GM12872 (cell line): ENCODE measurements around the gene HSP90AB1.
A peak's percentile ranks its signal among the peaks of the same experiment; 100 is the strongest.

Experiments used
- CTCF ChIP-seq: IDR thresholded peaks from 3 replicates; pipeline ENCODE4 v1.5.1; 2011; ENCODE audit warnings: low read depth, mild to moderate bottlenecking, low read length, moderate library complexity; ENCODE audit not compliant: insufficient read depth

HSP90AB1 gene

GRCh38 chr6:44260451-44261297, 13.8 kb downstream of the HSP90AB1 start:
- no peak for TF ChIP-seq CTCF

- no peak for TF ChIP-seq CTCF
Measured at GRCh38 chr6:44261581-44261980, 14.7 kb downstream of the HSP90AB1 start.

- no peak for TF ChIP-seq CTCF
Measured at GRCh38 chr6:44262467-44263353, 15.8 kb downstream of the HSP90AB1 start.

- TF ChIP-seq CTCF = no peak
Measured at GRCh38 chr6:44263354-44264100, 16.6 kb downstream of the HSP90AB1 start.

GRCh38 chr6:44264154-44265006, 17.5 kb downstream of the HSP90AB1 start:
- TF ChIP-seq CTCF = no peak

GRCh38 chr6:44265007-44265721, 18.3 kb downstream of the HSP90AB1 start, which contains the start of gene NFKBIE:
NFKBIE (minus strand) TSS chr6:44265551; CDS start chr6:44265346, 205 bp downstream.
- TF ChIP-seq CTCF = peak; percentile 42
